Activated CD4-positive, alpha-beta T cell treated with anti-CD3 and anti-CD28 coated beads, Interleukin-2, amount 10 ng/mL, durations not matched to agents 7 days and 5 days (primary cell): ENCODE results near the gene SRMS. TPM values are rescaled to one million over a fixed set of nuclear protein-coding genes. Genes with fewer than 3 reads are reported as not detected.

Experiments used
- CTCF ChIA-PET: fragments of 350-600 bp; sonication (Branson Sonifier 250); formaldehyde crosslinking; loops from one replicate; lab custom pipeline; 2021; ENCODE audit warnings: antibody characterized with exemption; lab: Charles Lee
- POLR2A ChIA-PET: fragments of 350-600 bp; sonication (Branson Sonifier 250); formaldehyde crosslinking; loops from one replicate; lab custom pipeline; 2021; ENCODE audit warnings: antibody characterized with exemption; lab: Charles Lee
- DNase-seq: peaks from one replicate; pipeline ENCODE4 v3.0.0-alpha.2; 2020
- H3K27ac Mint-ChIP-seq: one replicate; pipeline ENCODE4 v1.8.0; 2021; ENCODE audit warnings: mild to moderate bottlenecking, moderate library complexity, mixed read lengths
- H3K27me3 Mint-ChIP-seq: one replicate; pipeline ENCODE4 v1.8.0; 2021; ENCODE audit warnings: mixed read lengths
- H3K36me3 Mint-ChIP-seq: one replicate; pipeline ENCODE4 v1.8.0; 2021; ENCODE audit warnings: low read depth, mixed read lengths
- H3K4me1 Mint-ChIP-seq: one replicate; pipeline ENCODE4 v1.8.0; 2021; ENCODE audit warnings: mixed read lengths
- H3K4me3 Mint-ChIP-seq: one replicate; pipeline ENCODE4 v1.8.0; 2021; ENCODE audit warnings: mild to moderate bottlenecking, moderate library complexity, mixed read lengths
- H3K9me3 Mint-ChIP-seq: one replicate; pipeline ENCODE4 v1.8.0; 2021; ENCODE audit warnings: mixed read lengths
- total RNA-seq, 2 experiments: library from RNA; stranded (reverse); gene quantifications; one replicate each; pipeline ENCODE4 v1.2.3, GENCODE V29; 2021

The SRMS gene
- total RNA-seq, 2 experiments from 2014 or later: not detected

GRCh38 chr20:63552481-63553249 is 5.1 kb upstream of the SRMS start:
- peaks cover 14% of the 10 kb centered on the region for H3K27me3 Mint-ChIP-seq
- ChIA-PET POLR2A (no interaction called here), CTCF (interaction anchor here (0.6 to 4.7 kb wide), 5 partner anchors 10 to 410 kb away, joined by 3 to 41 read pairs (median 4); partner anchors contain the start of gene PTK6)
- peaks cover 17% of the 10 kb centered on the region for H3K4me1 Mint-ChIP-seq
- peak overlapping the region; percentile 41 for H3K4me3 Mint-ChIP-seq
- no peaks in the 10 kb centered on the region for H3K9me3 Mint-ChIP-seq
- H3K36me3 Mint-ChIP-seq: no peaks in the 10 kb centered on the region
- H3K27ac Mint-ChIP-seq: peak overlapping the region; percentile 90
- peak; percentile 71 for DNase-seq

GRCh38 chr20:63551068-63551467 is 3.5 kb upstream of the SRMS start:
- no peak overlapping the region for H3K4me3 Mint-ChIP-seq
- H3K27ac Mint-ChIP-seq: no peak overlapping the region
- POLR2A ChIA-PET: no interaction called here

DNA sequence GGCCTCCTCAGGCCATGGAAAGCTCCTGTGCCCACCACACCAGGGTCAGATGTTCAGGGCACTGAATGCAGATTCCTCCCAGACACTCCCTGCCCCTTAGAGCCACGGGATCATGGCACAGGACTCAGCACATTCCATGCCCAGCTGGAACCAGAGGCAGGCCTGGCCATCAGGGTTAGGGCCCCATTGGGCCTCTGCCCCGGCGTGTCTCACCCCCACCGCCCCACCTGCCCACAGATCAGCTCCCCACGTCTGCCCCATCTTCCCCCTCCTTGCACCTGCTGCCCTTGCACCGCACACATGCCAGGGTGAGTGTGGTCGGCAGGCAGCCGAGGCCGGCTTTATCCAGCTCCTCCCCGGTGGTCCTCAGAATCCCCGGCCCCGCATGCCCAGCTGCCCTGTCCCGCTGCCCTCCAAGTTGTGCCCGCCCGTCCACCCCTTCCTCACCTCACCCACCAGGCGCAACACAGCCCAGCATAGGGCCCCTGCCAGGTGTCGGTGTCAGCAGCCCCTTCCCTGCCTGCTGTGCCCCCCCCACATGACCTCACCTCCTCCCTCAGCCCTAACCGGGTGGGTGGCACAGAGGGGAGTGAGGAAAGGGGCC is 2.2 kb upstream of the SRMS start:
- H3K27me3 Mint-ChIP-seq: peaks cover 14% of the 10 kb centered on the region
- no peak overlapping the region for H3K4me3 Mint-ChIP-seq
- no peaks in the 10 kb centered on the region for H3K36me3 Mint-ChIP-seq
- POLR2A ChIA-PET: no interaction called here
- H3K27ac Mint-ChIP-seq: no peak overlapping the region
- CTCF ChIA-PET: interaction anchor here (0.5 to 4.7 kb wide), 2 partner anchors 12 to 567 kb away, joined by 3 to 41 read pairs; partner anchors contain the start of gene PTK6
- peaks cover 17% of the 10 kb centered on the region for H3K4me1 Mint-ChIP-seq
- DNase-seq: no peak
- no peaks in the 10 kb centered on the region for H3K9me3 Mint-ChIP-seq

More at GRCh38 chr20:63551068-63551467, 3.5 kb upstream of the SRMS start:
- no peak for DNase-seq
- H3K36me3 Mint-ChIP-seq: no peaks in the 10 kb centered on the region
- CTCF ChIA-PET: interaction anchor here (0.7 to 4.7 kb wide), 3 partner anchors 12 to 120 kb away, joined by 3 to 41 read pairs (median 5); partner anchors contain the start of gene PTK6
- peaks cover 14% of the 10 kb centered on the region for H3K27me3 Mint-ChIP-seq
- H3K4me1 Mint-ChIP-seq: peaks cover 17% of the 10 kb centered on the region
- H3K9me3 Mint-ChIP-seq: no peaks in the 10 kb centered on the region

GRCh38 chr20:63549019-63549418 is 1.5 kb upstream of the SRMS start:
- no peak overlapping the region for H3K4me3 Mint-ChIP-seq
- H3K27me3 Mint-ChIP-seq: peaks cover 14% of the 10 kb centered on the region
- H3K27ac Mint-ChIP-seq: no peak overlapping the region
- peaks cover 16% of the 10 kb centered on the region for H3K4me1 Mint-ChIP-seq
- H3K36me3 Mint-ChIP-seq: no peaks in the 10 kb centered on the region
- ChIA-PET POLR2A (no interaction called here), CTCF (interaction anchor here (4.7 kb wide), 1 partner anchor 11 kb away, joined by 41 read pairs; the partner anchor contains the start of gene PTK6)
- no peaks in the 10 kb centered on the region for H3K9me3 Mint-ChIP-seq
- no peak for DNase-seq

GRCh38 chr20:63548542-63548941 is 993 bp upstream of the SRMS start:
- H3K4me3 Mint-ChIP-seq: no peak overlapping the region
- H3K9me3 Mint-ChIP-seq: no peaks in the 10 kb centered on the region
- H3K36me3 Mint-ChIP-seq: no peaks in the 10 kb centered on the region
- DNase-seq: no peak
- H3K27ac Mint-ChIP-seq: no peak overlapping the region
- ChIA-PET CTCF (no interaction called here), POLR2A (no interaction called here)
- peaks cover 14% of the 10 kb centered on the region for H3K27me3 Mint-ChIP-seq
- peaks cover 16% of the 10 kb centered on the region for H3K4me1 Mint-ChIP-seq

- no peak overlapping the region for H3K4me3 Mint-ChIP-seq
- H3K9me3 Mint-ChIP-seq: no peaks in the 10 kb centered on the region
- peaks cover 14% of the 10 kb centered on the region for H3K27me3 Mint-ChIP-seq
- peaks cover 2% of the 10 kb centered on the region for H3K4me1 Mint-ChIP-seq
- DNase-seq: no peak
- ChIA-PET CTCF (interaction anchor here (1.7 to 2.5 kb wide), 2 partner anchors 9 to 21 kb away, joined by 7 to 12 read pairs; partner anchors contain the start of gene PTK6), POLR2A (no interaction called here)
- H3K27ac Mint-ChIP-seq: no peak overlapping the region
- no peaks in the 10 kb centered on the region for H3K36me3 Mint-ChIP-seq
Observed at GRCh38 chr20:63546956-63547724, 409 bp downstream of the SRMS start.

DNA sequence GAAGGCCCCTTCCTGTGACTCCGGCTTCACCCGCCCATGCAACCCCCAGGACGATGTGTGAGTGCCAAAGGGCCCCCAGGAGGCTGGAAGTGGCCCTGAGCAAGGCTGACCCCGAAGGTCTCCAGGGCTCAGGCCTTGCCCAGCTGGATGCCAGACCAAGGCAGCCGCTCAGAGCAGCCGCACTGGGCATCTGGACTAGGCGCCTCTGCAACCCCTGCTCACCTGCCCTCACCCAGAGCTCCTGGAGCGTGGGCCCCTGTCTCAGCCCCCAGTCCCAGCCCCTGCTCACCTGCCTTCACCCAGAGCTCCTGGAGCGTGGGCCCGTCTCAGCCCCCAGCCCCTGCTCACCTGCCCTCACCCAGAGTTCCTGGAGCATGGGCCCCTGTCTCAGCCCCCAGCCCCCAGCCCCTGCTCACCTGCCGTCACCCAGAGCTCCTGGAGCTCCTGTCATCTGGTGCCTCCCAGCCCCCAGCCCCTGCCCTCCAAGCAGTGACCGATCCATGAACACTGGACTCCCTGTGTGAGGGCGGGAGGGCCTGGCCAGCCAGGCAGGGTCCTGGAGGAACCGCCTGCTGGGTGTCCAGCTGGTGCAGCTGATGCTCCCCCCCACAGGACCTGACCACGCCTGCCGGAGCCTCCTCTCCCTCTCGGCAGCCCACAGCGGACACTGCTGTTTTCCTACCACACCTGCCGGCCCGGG is 1.1 kb downstream of the SRMS start:
- no peak for DNase-seq
- ChIA-PET POLR2A (no interaction called here), CTCF (interaction anchor here (0.6 to 2.5 kb wide), 3 partner anchors 8 to 511 kb away, joined by 3 to 12 read pairs (median 7); partner anchors contain the start of gene PTK6)
- Mint-ChIP-seq H3K4me3 (no peak overlapping the region), H3K9me3 (no peaks in the 10 kb centered on the region), H3K4me1 (peaks cover 2% of the 10 kb centered on the region), H3K27me3 (peaks cover 14% of the 10 kb centered on the region), H3K27ac (peak overlapping the region; percentile 13), H3K36me3 (no peaks in the 10 kb centered on the region)

DNA sequence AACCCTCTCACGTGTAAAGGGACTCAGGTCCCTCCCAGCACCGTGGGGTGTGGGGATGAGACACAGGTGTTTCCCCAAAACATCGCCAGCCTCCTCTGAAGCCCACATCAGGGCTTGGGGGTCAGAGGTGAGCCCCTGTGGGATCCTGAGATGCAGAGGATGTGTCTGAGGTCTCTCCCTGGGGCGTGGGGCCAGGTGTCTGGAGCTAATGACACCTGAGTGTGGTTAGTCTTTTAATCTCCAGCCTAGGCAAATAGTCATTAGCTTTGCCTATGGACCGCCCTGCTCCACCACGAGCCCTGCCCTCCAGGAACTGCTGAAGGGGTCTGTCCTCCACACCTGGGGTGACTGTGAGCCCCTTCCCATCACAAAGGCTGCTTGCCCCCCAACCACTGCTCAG is 1.7 kb downstream of the SRMS start:
- H3K27ac Mint-ChIP-seq: no peak overlapping the region
- H3K4me3 Mint-ChIP-seq: no peak overlapping the region
- ChIA-PET POLR2A (no interaction called here), CTCF (interaction anchor here (0.6 to 2.5 kb wide), 3 partner anchors 8 to 511 kb away, joined by 3 to 12 read pairs (median 7); partner anchors contain the start of gene PTK6)
- peaks cover 11% of the 10 kb centered on the region for H3K27me3 Mint-ChIP-seq
- no peaks in the 10 kb centered on the region for H3K36me3 Mint-ChIP-seq
- no peaks in the 10 kb centered on the region for H3K9me3 Mint-ChIP-seq
- H3K4me1 Mint-ChIP-seq: no peaks in the 10 kb centered on the region
- no peak for DNase-seq

DNA sequence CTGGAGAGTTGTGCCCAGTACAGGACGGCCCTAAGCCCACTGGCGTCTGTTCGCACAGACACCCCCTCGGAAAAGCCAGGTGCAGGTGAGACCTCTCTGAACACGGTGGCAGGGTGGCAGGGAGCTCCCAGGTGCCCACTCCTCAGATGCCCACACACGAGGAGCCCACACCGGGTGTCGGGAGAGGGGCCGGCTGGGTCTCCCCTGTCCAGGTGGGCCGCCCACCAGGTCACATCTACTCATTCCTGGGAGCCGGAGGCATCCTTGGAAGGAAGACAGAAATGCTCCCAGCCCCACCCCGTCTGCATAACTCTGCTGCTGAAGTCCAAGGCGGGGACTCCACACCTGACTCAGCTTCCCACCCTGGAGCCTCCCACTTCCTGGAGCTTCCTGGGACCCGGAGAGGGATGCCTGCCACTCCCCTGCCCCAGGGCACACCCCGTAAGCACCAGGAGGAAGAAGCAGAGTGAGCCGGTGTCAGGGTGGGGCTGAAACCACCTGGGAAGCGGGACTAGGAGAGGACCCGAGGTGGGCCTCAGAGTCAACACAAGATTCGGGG is 2.5 kb downstream of the SRMS start:
- CTCF ChIA-PET: interaction anchor here (1.0 to 1.6 kb wide), 2 partner anchors 12 to 429 kb away, joined by 3 read pairs; no protein-coding TSS in a partner anchor
- POLR2A ChIA-PET: no interaction called here
- no peaks in the 10 kb centered on the region for H3K36me3 Mint-ChIP-seq
- DNase-seq: no peak
- no peaks in the 10 kb centered on the region for H3K4me1 Mint-ChIP-seq
- no peak overlapping the region for H3K4me3 Mint-ChIP-seq
- H3K27ac Mint-ChIP-seq: no peak overlapping the region
- H3K9me3 Mint-ChIP-seq: no peaks in the 10 kb centered on the region
- H3K27me3 Mint-ChIP-seq: peaks cover 11% of the 10 kb centered on the region

DNA sequence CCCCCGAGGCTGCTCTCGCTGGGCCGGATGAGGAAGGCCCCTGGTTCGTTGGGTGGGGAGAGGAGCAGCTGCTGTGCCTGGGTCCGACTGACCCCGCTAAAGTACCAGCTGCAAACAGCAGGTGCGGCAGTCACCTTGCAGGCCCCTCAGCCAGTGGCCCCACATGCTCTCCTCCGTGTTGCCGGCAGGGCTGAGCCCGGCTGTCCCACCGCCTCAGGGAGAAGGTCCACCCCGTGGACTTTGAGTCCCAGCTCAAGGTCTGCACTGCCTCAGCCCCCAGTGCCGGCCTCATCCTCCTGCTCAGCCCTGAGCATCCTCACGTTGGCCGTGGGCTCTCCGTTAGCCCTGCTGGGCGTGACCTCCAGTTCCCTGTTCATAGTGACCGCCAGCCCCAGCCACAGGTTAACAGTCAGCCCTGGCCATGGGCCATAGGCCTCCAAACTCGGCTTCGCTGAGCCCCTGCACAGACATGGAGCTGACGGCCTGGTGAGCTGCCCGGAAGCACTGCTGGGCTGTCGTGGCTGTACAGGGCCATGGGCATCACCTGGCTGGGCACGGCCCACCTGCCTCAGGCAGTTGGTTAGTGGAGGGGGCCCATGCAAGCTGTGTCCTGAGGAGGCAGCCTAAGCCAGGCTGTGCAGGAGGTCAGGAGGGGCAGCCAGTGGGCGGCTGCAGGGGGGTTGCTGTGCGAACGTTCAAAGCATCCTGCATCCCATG is 3.1 kb downstream of the SRMS start:
- no peak overlapping the region for H3K4me3 Mint-ChIP-seq
- POLR2A ChIA-PET: no interaction called here

DNA sequence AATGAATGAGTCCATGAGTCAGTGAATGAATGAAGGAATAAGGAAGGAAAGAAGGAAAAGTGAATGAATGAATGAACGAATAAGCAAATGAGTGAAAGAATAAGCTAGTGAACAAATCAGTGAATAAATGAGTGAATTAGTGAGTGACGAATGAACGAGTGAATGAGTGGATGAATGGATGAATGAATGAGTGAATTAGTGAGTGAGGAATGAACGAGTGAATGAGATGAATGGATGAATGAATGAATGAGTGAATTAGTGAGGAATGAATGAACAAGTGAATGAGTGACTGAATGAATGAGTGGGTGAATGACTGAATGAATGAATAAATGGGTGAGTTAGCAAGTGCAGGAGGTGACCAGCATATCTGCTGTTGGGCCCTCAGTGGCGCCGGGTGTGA is 3.8 kb downstream of the SRMS start:
- ChIA-PET CTCF (interaction anchor here (1.4 to 1.6 kb wide), 2 partner anchors 11 to 13 kb away, joined by 3 read pairs; no protein-coding TSS in a partner anchor), POLR2A (no interaction called here)
- Mint-ChIP-seq H3K27ac (no peak overlapping the region), H3K4me1 (no peaks in the 10 kb centered on the region), H3K36me3 (no peaks in the 10 kb centered on the region), H3K27me3 (peaks cover 2% of the 10 kb centered on the region), H3K4me3 (no peak overlapping the region), H3K9me3 (no peaks in the 10 kb centered on the region)
- DNase-seq: no peak

More for the DNA sequence above, 3.1 kb downstream of the SRMS start:
- peaks cover 6% of the 10 kb centered on the region for H3K27me3 Mint-ChIP-seq
- no peaks in the 10 kb centered on the region for H3K4me1 Mint-ChIP-seq
- no peaks in the 10 kb centered on the region for H3K9me3 Mint-ChIP-seq
- no peaks in the 10 kb centered on the region for H3K36me3 Mint-ChIP-seq
- no peak overlapping the region for H3K27ac Mint-ChIP-seq
- DNase-seq: no peak
- CTCF ChIA-PET: interaction anchor here (1.0 to 1.6 kb wide), 2 partner anchors 13 to 429 kb away, joined by 3 read pairs; no protein-coding TSS in a partner anchor
